ENCODE results near the gene SORCS2.

GRCh38 chr4:7263166-7263565 is 70.8 kb downstream of the SORCS2 start:
- TF ChIP-seq CTCF (optimal IDR thresholded peaks at IDR 0.05 in 1 of 3, IDR thresholded peaks at IDR 0.05 in 1 of 3, conservative IDR thresholded peaks at IDR 0.05 in 1 of 3; ENCODE audit: extremely low read depth in 1 of 3, insufficient read depth in 2 of 3, low read length in 3 of 3): no peak
- no peak for TF ChIP-seq EZH2 (IDR thresholded peaks at IDR 0.05; ENCODE audit: low read length)

All from keratinocyte (primary cell).